Transverse colon (tissue), 3 donors: ENCODE measurements around the gene SPATA22.

Experiments
- CTCF ChIP-seq, 5 experiments: fragments of 200-600 bp in 3 of 5; fragments of 450-650 bp in 2 of 5; sonication (generic) in 3 of 5; IDR thresholded peaks; 1 replicate in 2 of 5; 2 replicates in 3 of 5; pipeline ENCODE4 v1.5.1; 2016 to 2017; ENCODE audit warnings: antibody characterized with exemption in 5 of 5, inconsistent platforms in 3 of 5, mild to moderate bottlenecking in 2 of 5, moderate library complexity in 1 of 5
- EP300 ChIP-seq: sonication (generic); formaldehyde crosslinking; IDR thresholded peaks from one replicate; pipeline ENCODE4 v1.6.1; 2017; ENCODE audit warnings: antibody characterized with exemption, low read depth
- POLR2A ChIP-seq: fragments of 450-650 bp; IDR thresholded peaks from one replicate; pipeline ENCODE4 v1.6.1; 2016; ENCODE audit warnings: antibody characterized with exemption, mild to moderate bottlenecking, moderate library complexity

- no peak for TF ChIP-seq CTCF (IDR thresholded peaks at IDR 0.05)
- TF ChIP-seq POLR2A: no peak
- no peak for TF ChIP-seq EP300
Measured at GRCh38 chr17:3510090-3510489, 38.5 kb upstream of the SPATA22 start.
